Superior temporal gyrus (tissue), 1 donor: ENCODE data around the gene XIRP1.
A peak's percentile ranks its signal among the peaks of the same experiment; 100 is the strongest.
"Not testable (repeated sequence)": the region's sequence is repeated elsewhere in the genome, so short reads cannot be mapped to it uniquely, and the experiment has no call there.

Experiments used
- DNase-seq: peaks from one replicate; pipeline ENCODE4 v3.0.0-alpha.2; 2016; ENCODE audit errors: extremely low spot score

XIRP1 gene

DNA sequence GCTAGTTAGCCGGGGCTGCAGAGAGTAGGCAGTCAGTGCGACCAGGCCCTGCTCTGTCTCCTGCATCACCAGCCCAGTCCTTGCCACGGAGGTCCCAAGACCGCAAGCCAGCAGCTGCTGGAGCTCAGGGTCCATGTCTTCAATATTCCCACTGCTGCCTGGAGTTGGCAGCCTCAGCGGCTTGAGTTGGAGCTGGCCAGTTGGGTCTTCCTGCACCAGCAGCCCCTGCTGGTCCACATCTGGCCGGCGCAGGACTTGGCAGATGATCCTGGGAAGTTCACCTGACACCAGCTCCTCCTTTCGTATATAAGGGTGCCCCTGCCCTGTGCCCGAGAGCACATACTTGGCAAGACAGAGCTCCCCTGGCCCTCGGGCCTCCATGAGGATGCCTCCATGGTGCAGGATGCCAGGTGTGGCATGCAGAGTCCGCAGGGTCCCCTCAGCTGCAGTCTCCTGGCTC is 5.7 kb downstream of the XIRP1 start:
- no peak for DNase-seq

DNA sequence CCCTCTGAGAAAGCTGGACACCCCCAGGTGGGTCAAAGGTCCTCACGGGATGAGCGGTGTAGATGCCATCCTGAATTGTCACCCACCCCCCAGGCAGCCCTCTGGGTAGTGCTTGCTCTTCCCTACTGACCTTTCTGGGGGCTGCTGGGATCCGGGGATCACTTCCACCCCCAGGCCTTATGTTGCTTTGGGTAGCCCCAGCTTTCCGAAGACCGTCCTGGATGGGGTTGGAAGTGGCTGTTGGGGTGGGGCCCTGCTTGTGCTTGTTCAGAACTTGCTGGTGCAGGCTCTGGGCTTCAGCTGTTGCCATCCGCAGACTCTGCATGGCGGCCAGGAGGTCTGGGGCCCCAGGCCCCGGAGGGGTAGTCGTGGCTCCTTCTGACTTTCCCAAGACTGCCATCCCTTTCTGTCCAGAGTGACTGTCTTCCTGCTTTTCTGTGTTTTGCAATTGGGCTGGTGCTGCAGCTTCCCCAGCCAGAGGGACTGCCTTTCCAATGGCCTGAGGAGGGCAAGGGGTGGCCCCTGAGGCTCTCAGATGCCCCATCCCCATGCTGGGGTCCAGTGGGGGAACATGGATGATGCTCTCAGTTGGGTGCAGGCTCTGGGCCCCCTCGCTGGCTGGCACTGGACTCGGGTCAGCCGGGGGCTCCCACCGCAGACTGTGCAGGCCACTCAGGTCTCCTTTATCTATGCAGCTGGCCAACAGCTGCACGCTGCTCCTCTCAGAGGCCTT is 6.3 kb downstream of the XIRP1 start:
- no peak for DNase-seq

DNA sequence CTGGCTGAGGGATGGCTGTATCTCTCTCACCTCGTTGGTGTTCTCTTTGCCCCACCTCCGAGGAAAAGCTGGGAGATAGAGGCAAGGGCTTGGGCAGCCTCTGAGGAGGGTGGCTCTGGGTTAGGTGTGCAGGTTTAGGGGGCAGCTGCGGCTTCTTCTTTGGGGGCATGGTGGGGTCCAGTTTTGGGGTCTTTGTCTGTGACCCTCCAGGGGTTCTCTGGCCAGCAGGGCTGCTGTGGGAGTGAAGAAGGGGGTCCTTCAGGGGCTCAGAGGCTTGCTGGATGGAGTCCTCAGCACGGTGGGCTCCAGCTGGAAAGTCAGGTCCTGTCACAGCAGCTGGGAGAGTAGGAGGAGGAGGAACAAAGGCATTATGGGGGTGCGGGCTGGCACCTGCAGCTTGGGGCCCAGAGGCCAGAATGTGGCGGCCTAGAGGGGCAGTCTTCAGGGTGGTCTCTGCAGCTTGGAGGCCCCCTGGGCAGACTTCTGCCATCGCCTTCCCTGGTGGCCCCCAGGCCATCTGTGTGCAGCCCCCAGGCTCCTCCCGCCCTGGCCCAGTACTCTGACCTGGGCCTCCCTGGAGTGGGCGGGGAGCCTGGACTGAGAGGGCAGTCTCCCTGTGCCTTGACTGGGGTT is 7.0 kb downstream of the XIRP1 start:
- DNase-seq: no peak

DNA sequence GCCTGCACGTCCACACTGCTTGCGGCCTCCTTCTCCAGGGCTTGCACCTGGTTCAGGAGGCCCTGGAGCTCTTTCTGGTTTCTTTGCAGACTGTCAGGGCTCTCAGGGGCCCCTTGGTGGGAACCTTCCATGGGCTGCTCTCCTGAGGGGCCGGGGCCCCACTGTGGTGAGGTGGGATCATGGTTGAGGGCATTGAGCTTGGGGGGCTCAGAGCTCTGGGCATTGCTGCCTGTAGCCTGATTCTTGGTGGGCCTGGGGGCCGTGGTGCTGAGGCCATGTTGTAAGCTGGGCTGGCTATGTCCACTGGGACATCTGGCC is 7.5 kb downstream of the XIRP1 start:
- DNase-seq: no peak

- DNase-seq: no peak
Observed at GRCh38 chr3:39184081-39184967, 8.1 kb downstream of the XIRP1 start.

DNA sequence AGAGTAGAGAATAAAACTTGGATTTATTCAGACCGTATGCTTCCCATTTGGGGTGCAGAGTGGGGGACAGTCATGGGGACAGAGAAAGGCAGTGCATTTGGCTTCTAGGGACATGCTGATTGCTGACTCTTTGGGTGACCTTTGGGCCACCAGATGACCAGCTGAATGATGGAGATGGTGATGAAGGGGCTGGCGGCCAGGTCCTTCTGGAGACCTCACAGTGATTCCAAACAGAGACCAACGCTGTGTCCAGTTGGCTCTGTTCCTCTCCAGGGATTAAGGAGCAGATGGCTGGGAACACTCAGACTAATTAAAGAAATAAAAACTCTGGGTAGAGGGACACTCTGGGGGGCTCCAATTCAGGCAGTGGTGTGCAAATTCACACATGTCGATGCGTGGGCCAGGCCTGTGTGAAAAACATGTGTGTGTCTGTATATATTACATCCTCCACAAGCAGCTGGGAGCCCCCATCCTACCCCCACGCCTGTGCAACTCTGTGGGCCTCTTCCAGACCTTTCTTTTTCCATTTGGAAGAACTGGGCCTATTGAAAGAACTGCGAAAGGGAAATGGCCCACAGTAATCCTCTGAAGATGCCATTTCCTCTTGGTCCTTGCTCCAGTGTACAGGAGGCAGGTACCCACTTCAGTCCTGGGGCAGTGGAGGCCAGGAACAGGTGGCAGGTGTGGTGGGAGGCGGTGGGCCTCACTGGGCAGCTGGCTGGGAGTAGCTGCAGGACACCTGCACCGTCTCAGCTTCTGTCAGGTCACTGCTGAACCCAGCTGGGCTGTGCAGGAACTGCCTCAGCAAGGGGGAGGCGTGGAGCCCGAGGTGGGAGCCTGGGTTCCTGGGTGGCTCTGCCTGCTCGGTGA is 8.9 kb downstream of the XIRP1 start:
- DNase-seq: no peak

GRCh38 chr3:39181408-39182335 is 10.7 kb downstream of the XIRP1 start:
- no peak for DNase-seq

DNA sequence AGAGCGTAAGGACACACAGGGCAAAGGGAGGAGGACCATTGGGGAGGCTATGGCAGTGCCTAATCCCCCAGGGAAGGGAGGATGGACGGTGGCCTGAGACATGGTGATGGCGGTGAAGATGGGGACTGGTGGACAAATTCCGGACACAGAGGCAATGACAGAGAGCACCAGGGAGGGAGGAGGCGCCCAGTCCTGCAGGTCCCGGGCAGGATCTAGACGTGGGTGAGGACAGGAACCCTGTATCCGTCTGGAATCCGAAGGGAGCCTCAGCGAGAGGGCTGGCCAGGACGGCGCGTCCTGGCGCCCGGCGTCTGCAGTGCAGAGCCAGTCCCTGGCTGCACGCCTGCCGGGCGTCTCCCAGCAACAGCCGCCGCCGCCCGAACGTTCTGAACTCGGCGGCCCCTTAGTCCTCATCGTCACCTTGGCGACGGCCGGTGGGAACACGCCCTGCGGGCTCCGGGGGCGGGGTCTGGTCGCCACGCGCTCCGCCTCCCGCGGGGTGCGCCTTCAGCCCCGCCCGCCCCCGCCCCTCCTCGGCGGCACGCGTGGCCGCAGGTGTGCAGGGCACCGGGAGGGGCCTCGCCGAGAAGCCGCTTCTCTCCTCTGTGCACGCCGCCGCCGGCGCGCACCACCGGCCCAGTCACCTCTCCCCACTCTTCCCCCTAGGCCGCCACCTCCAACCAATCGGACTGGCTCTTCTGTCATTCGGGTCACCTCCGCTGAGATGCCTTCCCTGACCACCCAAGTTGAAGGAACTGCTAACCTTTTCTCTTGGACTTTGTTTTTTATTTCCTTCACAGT is 11.6 kb downstream of the XIRP1 start:
- DNase-seq: no peak

DNA sequence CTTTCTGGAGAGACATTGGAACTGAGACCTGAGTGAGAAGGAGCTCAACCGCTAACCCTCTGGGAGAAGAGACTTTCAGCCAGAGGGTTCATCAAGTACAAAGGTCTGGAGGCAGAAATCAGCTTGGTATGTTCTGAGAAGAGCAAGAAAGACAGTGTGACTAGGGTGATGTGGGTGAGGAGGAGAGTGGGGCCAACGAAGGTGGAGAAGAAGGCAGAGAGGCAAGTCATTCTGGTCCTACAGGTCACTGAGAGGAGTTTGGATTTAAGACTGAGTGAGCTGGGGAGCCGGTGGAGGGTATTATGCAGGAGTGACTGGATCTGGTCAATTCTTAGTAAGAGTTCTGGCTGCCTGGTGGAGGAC is 12.2 kb downstream of the XIRP1 start:
- DNase-seq: no peak

- no peak for DNase-seq
Observed at GRCh38 chr3:39178553-39178952, 13.8 kb downstream of the XIRP1 start.

DNA sequence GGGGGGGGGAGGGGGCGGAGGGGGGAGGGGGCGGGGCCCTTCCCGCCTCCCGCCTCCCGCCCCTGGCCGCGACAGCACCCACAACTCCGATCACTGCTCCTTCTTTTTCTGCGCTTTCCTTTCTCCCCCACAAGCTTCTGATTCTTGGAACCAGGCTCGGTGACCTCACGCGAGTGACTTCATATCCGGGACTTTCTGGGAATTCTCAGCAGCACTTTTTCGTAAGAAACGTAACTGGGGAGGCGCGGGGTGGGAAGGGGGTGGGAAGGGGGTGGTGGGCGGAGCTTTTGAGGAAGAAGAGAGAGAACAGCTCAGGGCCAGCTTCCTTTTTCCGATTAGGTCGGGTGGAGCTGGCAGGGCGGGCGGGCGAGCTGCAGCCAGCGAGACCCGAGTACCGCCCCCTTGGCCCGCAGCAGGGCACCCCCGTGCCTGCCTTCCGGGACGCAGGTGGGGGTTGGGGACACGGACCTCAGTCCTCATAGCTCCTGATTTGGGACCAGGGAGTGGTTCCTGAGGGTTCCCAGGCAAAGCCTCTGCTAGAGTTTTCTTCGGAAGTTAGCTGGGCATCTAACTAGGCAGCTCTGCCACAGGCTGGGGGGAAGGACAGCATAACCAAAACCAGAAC is 14.6 kb downstream of the XIRP1 start:
- DNase-seq: peak; percentile 77

GRCh38 chr3:39176025-39176714 is 16.2 kb downstream of the XIRP1 start:
- no peak for DNase-seq

GRCh38 chr3:39173318-39174125 is 18.9 kb downstream of the XIRP1 start:
- DNase-seq: no peak

GRCh38 chr3:39171860-39172259 is 20.5 kb downstream of the XIRP1 start:
- DNase-seq: no peak

DNA sequence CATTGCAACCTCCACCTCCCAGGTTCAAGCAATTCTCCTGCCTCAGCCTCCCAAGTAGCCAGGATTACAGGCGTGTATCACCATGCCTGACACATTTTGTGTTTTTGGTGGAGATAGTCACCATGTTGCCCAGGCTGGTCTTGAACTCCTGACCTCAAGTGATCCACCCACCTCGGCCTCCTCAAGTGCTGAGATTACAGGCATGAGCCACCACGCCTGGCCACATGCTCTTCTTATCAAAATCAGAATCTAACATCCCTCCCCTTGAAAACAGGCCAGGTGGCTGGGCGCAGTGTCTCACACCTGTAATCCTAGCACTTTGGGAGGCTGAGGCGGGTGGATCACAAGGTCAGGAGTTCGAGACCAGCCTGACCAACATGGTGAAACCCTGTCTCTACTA is 21.5 kb downstream of the XIRP1 start:
- DNase-seq: not testable (repeated sequence)

DNA sequence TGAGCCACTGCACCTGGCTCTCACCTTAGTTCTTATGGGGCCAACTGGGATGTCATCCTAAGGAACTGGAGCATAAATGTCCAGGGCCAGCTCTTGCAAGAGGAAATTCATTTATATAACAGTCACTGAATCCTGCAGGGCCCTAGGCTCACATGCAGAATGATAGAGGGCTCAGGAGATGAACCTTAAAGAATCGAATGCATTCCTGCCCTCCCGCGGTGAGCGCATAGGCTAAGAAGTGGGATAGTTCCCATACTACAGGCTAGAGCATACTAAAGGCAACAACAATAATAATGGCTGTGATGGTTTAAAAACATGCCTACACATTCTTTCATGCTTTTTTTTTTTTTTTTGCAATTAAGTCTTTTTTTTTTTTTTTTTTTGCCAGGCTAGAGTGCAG is 21.9 kb downstream of the XIRP1 start:
- no peak for DNase-seq

DNA sequence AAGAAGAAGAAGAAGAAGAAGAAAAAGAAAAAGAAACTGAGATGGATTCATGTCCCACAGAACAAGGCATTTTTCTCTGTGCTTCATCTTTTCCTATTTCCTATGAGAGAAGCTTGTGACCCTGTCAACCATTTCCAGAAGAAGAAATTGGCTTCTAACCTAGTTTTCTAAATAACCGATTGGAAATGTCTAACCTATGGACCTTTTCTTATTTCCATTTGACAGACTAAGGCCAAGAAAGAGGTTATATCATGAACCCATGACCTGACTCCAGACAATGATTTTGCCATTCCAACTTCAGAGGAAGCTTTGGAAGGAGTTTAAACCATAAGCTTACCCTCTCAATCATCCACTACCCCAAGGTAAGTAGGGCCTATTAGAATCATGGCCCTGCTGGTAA is 22.7 kb downstream of the XIRP1 start:
- no peak for DNase-seq
